Measurements from ENCODE around the gene ETFBKMT.

Gene ETFBKMT

GRCh38 chr12:31622038-31622437 is 37.5 kb upstream of the ETFBKMT start:
- no peak for DNase-seq
- H2AFZ ChIP-seq (ENCODE audit: insufficient read depth, low read length, poor library complexity), result no peak overlapping the region
- no peak overlapping the region for H2BK120ac ChIP-seq (ENCODE audit: insufficient read depth, low read length, poor library complexity)
- H3K79me2 ChIP-seq (ENCODE audit: control insufficient read depth, insufficient read depth, low read length, poor library complexity), result no peaks in the 10 kb centered on the region
- no peaks in the 10 kb centered on the region for H3K4me1 ChIP-seq (ENCODE audit: control insufficient read depth in 1 of 2, insufficient read depth in 2 of 2, low read length in 2 of 2)
- no peak overlapping the region for H3K9ac ChIP-seq (ENCODE audit: low read length)
- H4K12ac ChIP-seq (ENCODE audit: low read depth, low read length), result no peak overlapping the region
- no peak overlapping the region for H3K4ac ChIP-seq (ENCODE audit: low read depth, low read length)
- no CpG with 5 or more reads among the region's 4 CpGs for WGBS (ENCODE audit: extremely low coverage, insufficient coverage, insufficient read length)
- H3K23ac ChIP-seq (ENCODE audit: low read length), result no peak overlapping the region
- no peak overlapping the region for H3K4me2 ChIP-seq (ENCODE audit: low read length)
- no peak overlapping the region for H3K14ac ChIP-seq (ENCODE audit: low read length)
- no peak overlapping the region for H3K4me3 ChIP-seq (ENCODE audit: low read depth, low read length)
- H2AK5ac ChIP-seq (ENCODE audit: low read length), result no peak overlapping the region
- H3K79me1 ChIP-seq (ENCODE audit: low read length), result no peaks in the 10 kb centered on the region
- no peaks in the 10 kb centered on the region for H3K9me3 ChIP-seq (ENCODE audit: insufficient read depth, low read depth, low read length)
- H3K27me3 ChIP-seq (ENCODE audit: insufficient read depth, low read length), result no peaks in the 10 kb centered on the region
- no peak overlapping the region for H4K91ac ChIP-seq (ENCODE audit: low read depth, low read length)
- no peak overlapping the region for H3K27ac ChIP-seq (ENCODE audit: low read depth, low read length)
- no peaks in the 10 kb centered on the region for H3K36me3 ChIP-seq (ENCODE audit: control insufficient read depth in 1 of 2, insufficient read depth in 2 of 2, low read length in 2 of 2)
- no peak overlapping the region for H4K8ac ChIP-seq (ENCODE audit: low read depth, low read length)
- no peak overlapping the region for H3K18ac ChIP-seq (ENCODE audit: low read length)
- no peak overlapping the region for H2BK12ac ChIP-seq (ENCODE audit: low read length)
- H2BK5ac ChIP-seq (ENCODE audit: low read depth, low read length, poor library complexity), result no peak overlapping the region

GRCh38 chr12:31626270-31626995 is 33.1 kb upstream of the ETFBKMT start:
- no peak overlapping the region for H2AFZ ChIP-seq (ENCODE audit: insufficient read depth, low read length, poor library complexity)

GRCh38 chr12:31627456-31628054 is 31.9 kb upstream of the ETFBKMT start:
- no peak overlapping the region for H3K27ac ChIP-seq (ENCODE audit: low read depth, low read length)
- H2AFZ ChIP-seq (ENCODE audit: insufficient read depth, low read length, poor library complexity), result no peak overlapping the region
- no peaks in the 10 kb centered on the region for H3K4me1 ChIP-seq (ENCODE audit: control insufficient read depth in 1 of 2, insufficient read depth in 2 of 2, low read length in 2 of 2)

More at GRCh38 chr12:31626270-31626995, 33.1 kb upstream of the ETFBKMT start:
- no peak overlapping the region for H3K23ac ChIP-seq (ENCODE audit: low read length)
- H3K14ac ChIP-seq (ENCODE audit: low read length), result no peak overlapping the region
- H3K9ac ChIP-seq (ENCODE audit: low read length), result no peak overlapping the region
- H3K4me3 ChIP-seq (ENCODE audit: low read depth, low read length), result no peak overlapping the region
- no peaks in the 10 kb centered on the region for H3K36me3 ChIP-seq (ENCODE audit: control insufficient read depth in 1 of 2, insufficient read depth in 2 of 2, low read length in 2 of 2)
- no peak overlapping the region for H4K12ac ChIP-seq (ENCODE audit: low read depth, low read length)
- H4K91ac ChIP-seq (ENCODE audit: low read depth, low read length), result no peak overlapping the region
- H3K27me3 ChIP-seq (ENCODE audit: insufficient read depth, low read length), result no peaks in the 10 kb centered on the region
- H3K4me2 ChIP-seq (ENCODE audit: low read length), result no peak overlapping the region
- no peaks in the 10 kb centered on the region for H3K79me2 ChIP-seq (ENCODE audit: control insufficient read depth, insufficient read depth, low read length, poor library complexity)
- no peak overlapping the region for H2BK12ac ChIP-seq (ENCODE audit: low read length)
- DNase-seq, result no peak
- no peak overlapping the region for H2BK5ac ChIP-seq (ENCODE audit: low read depth, low read length, poor library complexity)
- H2BK120ac ChIP-seq (ENCODE audit: insufficient read depth, low read length, poor library complexity), result no peak overlapping the region
- no peaks in the 10 kb centered on the region for H3K79me1 ChIP-seq (ENCODE audit: low read length)
- no peak overlapping the region for H3K18ac ChIP-seq (ENCODE audit: low read length)
- no peak overlapping the region for H2AK5ac ChIP-seq (ENCODE audit: low read length)
- no CpG with 5 or more reads among the region's 7 CpGs for WGBS (ENCODE audit: extremely low coverage, insufficient coverage, insufficient read length)
- H3K4me1 ChIP-seq (ENCODE audit: control insufficient read depth in 1 of 2, insufficient read depth in 2 of 2, low read length in 2 of 2), result no peaks in the 10 kb centered on the region
- H3K27ac ChIP-seq (ENCODE audit: low read depth, low read length), result no peak overlapping the region
- no peak overlapping the region for H3K4ac ChIP-seq (ENCODE audit: low read depth, low read length)
- H4K8ac ChIP-seq (ENCODE audit: low read depth, low read length), result no peak overlapping the region
- no peaks in the 10 kb centered on the region for H3K9me3 ChIP-seq (ENCODE audit: insufficient read depth, low read depth, low read length)

GRCh38 chr12:31629756-31630732 is 29.4 kb upstream of the ETFBKMT start:
- Histone ChIP-seq H2AK5ac (ENCODE audit: low read length) (no peak overlapping the region), H4K12ac (ENCODE audit: low read depth, low read length) (no peak overlapping the region), H2BK120ac (ENCODE audit: insufficient read depth, low read length, poor library complexity) (no peak overlapping the region), H2BK12ac (ENCODE audit: low read length) (no peak overlapping the region), H2BK5ac (ENCODE audit: low read depth, low read length, poor library complexity) (no peak overlapping the region), H4K8ac (ENCODE audit: low read depth, low read length) (no peak overlapping the region), H3K79me2 (ENCODE audit: control insufficient read depth, insufficient read depth, low read length, poor library complexity) (no peaks in the 10 kb centered on the region), H4K91ac (ENCODE audit: low read depth, low read length) (no peak overlapping the region), H3K4me1 (ENCODE audit: control insufficient read depth in 1 of 2, insufficient read depth in 2 of 2, low read length in 2 of 2) (no peaks in the 10 kb centered on the region), H3K18ac (ENCODE audit: low read length) (no peak overlapping the region), H3K36me3 (ENCODE audit: control insufficient read depth in 1 of 2, insufficient read depth in 2 of 2, low read length in 2 of 2) (no peaks in the 10 kb centered on the region), H2AFZ (ENCODE audit: insufficient read depth, low read length, poor library complexity) (no peak overlapping the region), H3K27ac (ENCODE audit: low read depth, low read length) (no peak overlapping the region), H3K79me1 (ENCODE audit: low read length) (no peaks in the 10 kb centered on the region), H3K4ac (ENCODE audit: low read depth, low read length) (no peak overlapping the region), H3K9ac (ENCODE audit: low read length) (no peak overlapping the region), H3K4me3 (ENCODE audit: low read depth, low read length) (no peak overlapping the region), H3K23ac (ENCODE audit: low read length) (no peak overlapping the region), H3K27me3 (ENCODE audit: insufficient read depth, low read length) (no peaks in the 10 kb centered on the region), H3K9me3 (ENCODE audit: insufficient read depth, low read depth, low read length) (no peaks in the 10 kb centered on the region), H3K4me2 (ENCODE audit: low read length) (no peak overlapping the region), H3K14ac (ENCODE audit: low read length) (no peak overlapping the region)
- no CpG with 5 or more reads among the region's 16 CpGs for WGBS (ENCODE audit: extremely low coverage, insufficient coverage, insufficient read length)
- DNase-seq, result no peak

More at GRCh38 chr12:31627456-31628054, 31.9 kb upstream of the ETFBKMT start:
- H2BK5ac ChIP-seq (ENCODE audit: low read depth, low read length, poor library complexity), result no peak overlapping the region
- H3K79me2 ChIP-seq (ENCODE audit: control insufficient read depth, insufficient read depth, low read length, poor library complexity), result no peaks in the 10 kb centered on the region
- H4K12ac ChIP-seq (ENCODE audit: low read depth, low read length), result no peak overlapping the region
- H3K4me2 ChIP-seq (ENCODE audit: low read length), result no peak overlapping the region
- no peak overlapping the region for H3K4me3 ChIP-seq (ENCODE audit: low read depth, low read length)
- H2BK120ac ChIP-seq (ENCODE audit: insufficient read depth, low read length, poor library complexity), result no peak overlapping the region
- H3K9me3 ChIP-seq (ENCODE audit: insufficient read depth, low read depth, low read length), result no peaks in the 10 kb centered on the region
- no peaks in the 10 kb centered on the region for H3K36me3 ChIP-seq (ENCODE audit: control insufficient read depth in 1 of 2, insufficient read depth in 2 of 2, low read length in 2 of 2)
- H3K79me1 ChIP-seq (ENCODE audit: low read length), result no peaks in the 10 kb centered on the region
- no peak overlapping the region for H3K18ac ChIP-seq (ENCODE audit: low read length)
- H4K8ac ChIP-seq (ENCODE audit: low read depth, low read length), result no peak overlapping the region
- H4K91ac ChIP-seq (ENCODE audit: low read depth, low read length), result no peak overlapping the region
- H3K4ac ChIP-seq (ENCODE audit: low read depth, low read length), result no peak overlapping the region
- no peak for DNase-seq
- no peak overlapping the region for H3K14ac ChIP-seq (ENCODE audit: low read length)
- no CpG with 5 or more reads among the region's 5 CpGs for WGBS (ENCODE audit: extremely low coverage, insufficient coverage, insufficient read length)
- H2BK12ac ChIP-seq (ENCODE audit: low read length), result no peak overlapping the region
- H2AK5ac ChIP-seq (ENCODE audit: low read length), result no peak overlapping the region
- no peak overlapping the region for H3K23ac ChIP-seq (ENCODE audit: low read length)
- no peak overlapping the region for H3K9ac ChIP-seq (ENCODE audit: low read length)
- no peaks in the 10 kb centered on the region for H3K27me3 ChIP-seq (ENCODE audit: insufficient read depth, low read length)

All from trophoblast cell (in vitro differentiated cells and primary cell).